OCI-LY7 (cell line): ENCODE measurements around the gene GTSF1L. TPM values are rescaled to one million over a fixed set of nuclear protein-coding genes. Genes with fewer than 3 reads are reported as not detected.

Source experiments
- BruUV-seq: library from RNA; stranded (reverse); fragments of 400-500 nt; replicated peaks from 2 replicates; lab custom pipeline; 2021; lab: Mats Ljungman, UMichigan
- CTCF ChIA-PET: fragments of 300-600 bp; sonication (Branson Sonifier 250); formaldehyde crosslinking; loops from one replicate; lab custom pipeline; 2022; ENCODE audit warnings: antibody characterized with exemption; ENCODE audit not compliant: unreplicated experiment; lab: Charles Lee
- POLR2A ChIA-PET: fragments of 300-600 bp; sonication (Branson Sonifier 250); formaldehyde crosslinking; loops from one replicate; lab custom pipeline; 2022; ENCODE audit warnings: antibody characterized with exemption; lab: Charles Lee
- DNase-seq: peaks from one replicate; pipeline ENCODE4 v3.0.0-alpha.2; 2015; ENCODE audit warnings: low spot score
- H2AFZ ChIP-seq: fragments of 200-600 bp; sonication (generic), shearing (Covaris generic); 2 replicates; pipeline ENCODE4 v1.6.1; 2014; ENCODE audit warnings: mild to moderate bottlenecking, antibody characterized with exemption, low read length, moderate library complexity
- H3K27ac ChIP-seq: fragments of 200-600 bp; sonication (generic); 2 replicates; pipeline ENCODE4 v1.5.1; 2014; ENCODE audit warnings: mixed run types, low read depth, mild to moderate bottlenecking, moderate library complexity, low read length, inconsistent platforms; ENCODE audit not compliant: poor library complexity, severe bottlenecking
- H3K36me3 ChIP-seq: fragments of 200-600 bp; sonication (generic); 2 replicates; pipeline ENCODE4 v1.6.1; 2014; ENCODE audit warnings: mild to moderate bottlenecking, antibody characterized with exemption, low read length, moderate library complexity, mixed read lengths; ENCODE audit not compliant: insufficient read depth
- H3K4me1 ChIP-seq: fragments of 200-600 bp; sonication (generic); 2 replicates; pipeline ENCODE4 v1.5.1; 2014; ENCODE audit warnings: mild to moderate bottlenecking, low read length; ENCODE audit not compliant: insufficient read depth, poor library complexity, severe bottlenecking
- H3K4me2 ChIP-seq: fragments of 200-600 bp; sonication (generic); 2 replicates; pipeline ENCODE4 v1.6.1; 2014; ENCODE audit warnings: mild to moderate bottlenecking, low read length
- H3K4me3 ChIP-seq: fragments of 200-600 bp; sonication (generic); 2 replicates; pipeline ENCODE4 v1.5.1; 2014; ENCODE audit warnings: mild to moderate bottlenecking, low read depth, low read length; ENCODE audit not compliant: poor library complexity, severe bottlenecking
- H3K79me2 ChIP-seq: fragments of 200-600 bp; sonication (generic); 2 replicates; pipeline ENCODE4 v1.6.1; 2016; ENCODE audit warnings: low read depth, mild to moderate bottlenecking, low read length, moderate library complexity, mixed read lengths; ENCODE audit not compliant: insufficient read depth
- H3K9me2 ChIP-seq: fragments of 200-600 bp; sonication (generic); 2 replicates; pipeline ENCODE4 v1.6.1; 2016; ENCODE audit warnings: mild to moderate bottlenecking, low read length, mixed read lengths; ENCODE audit not compliant: insufficient read depth
- H3K9me3 ChIP-seq: fragments of 200-600 bp; sonication (generic); 2 replicates; pipeline ENCODE4 v1.6.1; 2014; ENCODE audit warnings: mild to moderate bottlenecking, mixed run types, low read length, mixed read lengths
- H4K20me1 ChIP-seq: fragments of 200-600 bp; sonication (generic); 2 replicates; pipeline ENCODE4 v1.6.1; 2014; ENCODE audit warnings: mild to moderate bottlenecking, antibody characterized with exemption, low read length, moderate library complexity, mixed read lengths; ENCODE audit not compliant: insufficient read depth
- EZH2phosphoT487 ChIP-seq: fragments of 200-600 bp; sonication (generic); IDR thresholded peaks from 2 replicates; pipeline ENCODE4 v1.6.1; 2018; ENCODE audit warnings: low read depth, borderline replicate concordance, mild to moderate bottlenecking, mixed run types, antibody characterized with exemption, low read length, moderate library complexity, mixed read lengths
- intact Hi-C: fragments of 100-400 bp; cut with micrococcal nuclease; formaldehyde crosslinking; loops from one replicate; pipeline ENCODE4 v1.10.0; 2022; ENCODE audit not compliant: unreplicated experiment
- total RNA-seq, 2 experiments: library from RNA; depleted of rRNA in 1 of 2; stranded (reverse); fragments of >200 nt in 1 of 2; shearing (Covaris generic) in 1 of 2; gene quantifications; 2 replicates each; pipeline ENCODE4 v1.2.3, GENCODE V29; 2014 to 2022
- TF ChIP-seq, protein P1 (sequence below): fragments of 200-600 bp; sonication (generic); conservative IDR thresholded peaks from 2 replicates; pipeline ENCODE4 v1.5.1; 2014; ENCODE audit warnings: mild to moderate bottlenecking, antibody characterized with exemption, low read length, moderate library complexity, mixed read lengths

The GTSF1L gene
- total RNA-seq, 2 experiments from 2014 or later = 3.1 to 3.3 TPM

DNA sequence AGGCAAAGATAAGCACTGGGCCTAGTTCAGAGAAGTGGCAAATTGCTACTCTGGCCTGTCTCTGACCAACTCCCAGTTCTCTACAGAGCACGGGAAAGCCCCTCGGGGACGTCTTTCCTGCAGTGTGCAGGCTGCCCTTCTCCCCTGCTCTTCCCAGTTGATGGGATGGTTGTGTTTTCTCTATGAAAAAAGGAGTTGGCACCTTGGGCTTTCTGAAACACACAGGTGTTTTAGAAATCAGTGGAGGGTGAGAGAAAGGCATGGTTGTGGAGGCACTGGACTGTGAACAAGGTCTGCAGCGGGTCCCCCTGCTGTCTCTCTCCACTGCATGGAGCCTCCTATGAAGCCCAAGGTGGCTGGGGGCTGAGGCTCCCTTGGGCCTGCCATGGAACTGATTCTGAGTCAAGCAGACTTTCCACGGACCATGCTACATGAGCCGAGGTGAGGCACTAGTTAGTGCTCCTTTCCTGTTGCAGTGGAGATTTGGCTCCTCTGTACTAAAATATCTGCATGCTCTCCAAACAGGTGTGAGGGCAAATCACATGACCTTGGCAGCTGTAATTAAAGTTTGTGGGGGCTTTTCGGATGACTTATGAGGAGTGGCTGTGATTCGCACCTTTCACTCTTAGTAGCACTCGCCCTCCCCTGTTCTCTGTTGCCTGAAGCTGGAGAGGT lies 16.3 kb downstream of the GTSF1L start:
- POLR2A ChIA-PET = interaction anchor here (0.6 to 1.0 kb wide), 4 partner anchors 11 to 43 kb away, joined by 3 to 7 read pairs (median 4); no protein-coding TSS in a partner anchor
- Histone ChIP-seq H2AFZ (no peak overlapping the region), H3K4me1 (peaks cover 61% of the 10 kb centered on the region), H3K9me2 (no peaks in the 10 kb centered on the region), H3K4me3 (peak overlapping the region; percentile 46), H3K79me2 (peaks cover 31% of the 10 kb centered on the region), H3K27ac (peak overlapping the region; percentile 98), H3K4me2 (peak overlapping the region; percentile 83), H3K9me3 (no peaks in the 10 kb centered on the region), H3K36me3 (peaks cover 92% of the 10 kb centered on the region), H4K20me1 (no peaks in the 10 kb centered on the region)
- no TSS peak for BruUV-seq
- CTCF ChIA-PET = interaction anchor here (0.5 to 0.8 kb wide), 3 partner anchors 32 to 253 kb away, joined by 3 read pairs; partner anchors contain the start of gene SRSF6
- intact Hi-C loops = loop anchor here (1.0 to 2.0 kb wide), 4 partner anchors 12 to 44 kb away; partner anchors contain the start of gene MYBL2
- TF ChIP-seq, protein P1, sequence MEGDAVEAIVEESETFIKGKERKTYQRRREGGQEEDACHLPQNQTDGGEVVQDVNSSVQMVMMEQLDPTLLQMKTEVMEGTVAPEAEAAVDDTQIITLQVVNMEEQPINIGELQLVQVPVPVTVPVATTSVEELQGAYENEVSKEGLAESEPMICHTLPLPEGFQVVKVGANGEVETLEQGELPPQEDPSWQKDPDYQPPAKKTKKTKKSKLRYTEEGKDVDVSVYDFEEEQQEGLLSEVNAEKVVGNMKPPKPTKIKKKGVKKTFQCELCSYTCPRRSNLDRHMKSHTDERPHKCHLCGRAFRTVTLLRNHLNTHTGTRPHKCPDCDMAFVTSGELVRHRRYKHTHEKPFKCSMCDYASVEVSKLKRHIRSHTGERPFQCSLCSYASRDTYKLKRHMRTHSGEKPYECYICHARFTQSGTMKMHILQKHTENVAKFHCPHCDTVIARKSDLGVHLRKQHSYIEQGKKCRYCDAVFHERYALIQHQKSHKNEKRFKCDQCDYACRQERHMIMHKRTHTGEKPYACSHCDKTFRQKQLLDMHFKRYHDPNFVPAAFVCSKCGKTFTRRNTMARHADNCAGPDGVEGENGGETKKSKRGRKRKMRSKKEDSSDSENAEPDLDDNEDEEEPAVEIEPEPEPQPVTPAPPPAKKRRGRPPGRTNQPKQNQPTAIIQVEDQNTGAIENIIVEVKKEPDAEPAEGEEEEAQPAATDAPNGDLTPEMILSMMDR = 0 out of 2 replicates have a peak, but pooled peaks have one; percentile 24
- TF ChIP-seq EZH2phosphoT487 = no peak
- DNase-seq = peak; percentile 92

DNA sequence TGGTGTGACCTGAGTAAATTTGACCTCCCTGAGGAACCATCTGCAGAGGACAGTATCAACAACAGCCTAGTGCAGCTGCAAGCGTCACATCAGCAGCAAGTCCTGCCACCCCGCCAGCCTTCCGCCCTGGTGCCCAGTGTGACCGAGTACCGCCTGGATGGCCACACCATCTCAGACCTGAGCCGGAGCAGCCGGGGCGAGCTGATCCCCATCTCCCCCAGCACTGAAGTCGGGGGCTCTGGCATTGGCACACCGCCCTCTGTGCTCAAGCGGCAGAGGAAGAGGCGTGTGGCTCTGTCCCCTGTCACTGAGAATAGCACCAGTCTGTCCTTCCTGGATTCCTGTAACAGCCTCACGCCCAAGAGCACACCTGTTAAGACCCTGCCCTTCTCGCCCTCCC lies 24.3 kb downstream of the GTSF1L start:
- Histone ChIP-seq H3K79me2 (peaks cover 22% of the 10 kb centered on the region; the same call in 1 of the 2 replicates), H3K36me3 (peaks cover 97% of the 10 kb centered on the region), H3K4me2 (no peak overlapping the region), H2AFZ (no peak overlapping the region), H3K27ac (no peak overlapping the region), H4K20me1 (no peaks in the 10 kb centered on the region), H3K4me1 (peaks cover 6% of the 10 kb centered on the region), H3K4me3 (no peak overlapping the region), H3K9me3 (no peaks in the 10 kb centered on the region), H3K9me2 (no peaks in the 10 kb centered on the region)
- intact Hi-C loops = no loop called here
- POLR2A ChIA-PET = no interaction called here
- no peak for DNase-seq
- CTCF ChIA-PET = no interaction called here
- TF ChIP-seq, protein P1 = no peak
- TSS peak; percentile 20 for BruUV-seq

DNA sequence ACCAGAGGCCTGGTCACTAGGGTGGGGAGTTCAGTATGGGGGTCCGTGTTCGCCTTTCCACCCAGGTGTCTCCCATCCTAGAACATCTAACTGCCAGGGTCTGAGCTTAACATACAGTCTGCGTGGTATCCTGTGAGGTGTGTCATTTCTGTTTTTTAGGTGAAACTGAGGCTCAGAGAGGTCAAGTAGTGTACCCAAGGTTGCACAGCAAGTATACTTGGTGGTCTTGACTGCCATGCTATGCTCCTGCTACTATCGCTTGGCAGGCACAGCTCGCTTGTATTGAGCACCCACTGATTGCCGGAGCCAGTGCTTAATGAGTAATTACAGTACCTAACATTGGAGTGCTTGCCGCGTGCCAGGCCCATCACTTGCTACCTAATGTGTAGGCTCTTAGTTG lies 26.2 kb downstream of the GTSF1L start:
- no peaks in the 10 kb centered on the region for H3K9me2 ChIP-seq
- CTCF ChIA-PET = no interaction called here
- no peak overlapping the region for H3K4me3 ChIP-seq
- no TSS peak for BruUV-seq
- POLR2A ChIA-PET = no interaction called here
- no peaks in the 10 kb centered on the region for H3K9me3 ChIP-seq
- no peak overlapping the region for H2AFZ ChIP-seq
- peaks cover 26% of the 10 kb centered on the region; the same call in 1 of the 2 replicates for H3K79me2 ChIP-seq
- H3K36me3 ChIP-seq = peaks cover 98% of the 10 kb centered on the region
- DNase-seq = no peak
- intact Hi-C loops = no loop called here
- no peaks in the 10 kb centered on the region for H4K20me1 ChIP-seq
- H3K4me1 ChIP-seq = no peaks in the 10 kb centered on the region
- no peak overlapping the region for H3K27ac ChIP-seq
- no peak for TF ChIP-seq EZH2phosphoT487
- TF ChIP-seq, protein P1 = no peak
- no peak overlapping the region for H3K4me2 ChIP-seq
